NCI-H748 (cell line): ENCODE measurements around the gene GOLGA6L9.
"Not testable (repeated sequence)": the region's sequence is repeated elsewhere in the genome, so short reads cannot be mapped to it uniquely, and the experiment has no call there.

Experiments
- DNase-seq: peaks from one replicate; lab custom pipeline; 2025; ENCODE audit not compliant: unreplicated experiment; lab: John Stamatoyannopoulos, UW

Gene GOLGA6L9, protein sequence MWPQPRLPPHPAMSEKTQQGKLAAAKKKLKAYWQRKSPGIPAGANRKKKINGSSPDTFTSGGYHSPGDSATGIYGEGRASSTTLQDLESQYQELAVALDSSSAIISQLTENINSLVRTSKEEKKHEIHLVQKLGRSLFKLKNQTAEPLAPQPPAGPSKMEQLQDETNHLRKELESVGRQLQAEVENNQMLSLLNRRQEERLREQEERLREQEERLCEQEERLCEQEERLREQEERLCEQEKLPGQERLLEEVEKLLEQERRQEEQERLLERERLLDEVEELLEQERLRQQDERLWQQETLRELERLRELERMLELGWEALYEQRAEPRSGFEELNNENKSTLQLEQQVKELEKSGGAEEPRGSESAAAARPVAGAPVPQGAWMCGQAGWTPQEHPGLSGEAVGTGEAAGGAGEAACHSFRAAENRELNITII

DNA sequence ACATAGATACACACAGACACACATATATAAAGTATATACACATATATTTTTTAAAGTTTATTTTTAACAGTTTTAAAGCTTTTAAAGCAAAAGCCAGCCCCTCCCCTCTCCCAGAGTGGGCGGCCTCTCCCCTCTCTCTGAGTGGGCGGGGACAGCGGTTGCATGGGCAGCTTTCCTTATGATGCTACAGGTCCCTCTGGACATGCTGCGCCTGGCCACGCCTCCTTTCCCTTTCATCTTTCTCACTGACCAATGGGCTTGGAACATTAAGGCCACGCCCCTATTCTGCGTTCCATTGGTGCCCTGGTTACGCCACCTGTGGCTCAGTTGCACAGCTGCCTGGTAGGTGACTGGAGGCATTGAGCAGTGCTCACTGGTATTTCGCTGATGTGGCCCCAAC lies at the start of gene GOLGA6L9:
TSS of gene GOLGA6L9 (plus strand) at position 124 of the 400 bp plus-strand sequence. CDS start at position 388, 264 bp downstream.
- not testable (repeated sequence) for DNase-seq

DNA sequence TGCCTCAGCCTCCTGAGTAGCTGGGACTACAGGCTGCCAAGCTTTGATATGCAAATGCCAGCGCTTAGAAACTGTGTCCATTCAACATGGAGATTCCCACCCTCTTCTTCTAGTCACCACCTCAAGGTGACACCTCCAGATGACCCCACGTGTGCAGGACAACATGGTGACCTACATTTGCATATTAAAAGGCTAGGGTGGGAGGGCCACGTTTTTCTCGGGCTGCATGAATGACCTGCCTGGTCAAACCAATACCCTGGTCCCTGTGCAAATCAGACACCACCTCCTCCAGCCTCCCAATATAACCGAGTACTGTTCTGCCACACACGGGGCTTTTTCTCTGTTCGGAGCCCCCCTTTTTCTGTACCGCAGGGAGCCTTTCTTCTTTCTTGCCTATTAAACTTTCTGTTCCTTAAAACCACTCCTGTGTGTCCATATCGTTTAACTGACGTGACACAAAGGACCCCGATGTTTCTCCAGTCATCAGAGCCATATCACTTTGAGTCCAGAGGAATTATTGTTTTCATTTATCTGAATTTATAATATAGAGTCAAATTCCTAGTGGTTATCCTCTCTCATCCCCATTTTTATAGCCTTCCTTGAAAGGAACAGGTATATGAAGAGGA lies 48.2 kb upstream of the GOLGA6L9 start:
- not testable (repeated sequence) for DNase-seq

DNA sequence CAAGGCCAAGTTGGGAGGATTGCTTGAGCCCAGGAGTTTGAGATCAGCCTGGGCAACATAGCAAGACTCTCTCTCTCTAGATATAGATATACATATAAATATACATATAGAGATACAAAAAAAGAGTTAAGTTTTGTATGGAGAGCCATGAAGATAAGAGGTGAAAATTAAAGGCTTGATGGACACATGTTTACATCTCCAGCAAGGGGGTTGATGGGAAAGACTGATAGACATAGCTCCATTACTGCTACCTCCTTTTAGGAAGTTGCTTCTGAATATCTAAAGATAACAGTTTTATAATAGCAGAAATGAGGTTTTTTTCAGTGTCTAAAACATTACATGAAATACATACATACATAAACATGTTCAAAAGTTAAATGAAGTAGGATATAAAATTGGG lies 42.4 kb upstream of the GOLGA6L9 start:
- not testable (repeated sequence) for DNase-seq

DNA sequence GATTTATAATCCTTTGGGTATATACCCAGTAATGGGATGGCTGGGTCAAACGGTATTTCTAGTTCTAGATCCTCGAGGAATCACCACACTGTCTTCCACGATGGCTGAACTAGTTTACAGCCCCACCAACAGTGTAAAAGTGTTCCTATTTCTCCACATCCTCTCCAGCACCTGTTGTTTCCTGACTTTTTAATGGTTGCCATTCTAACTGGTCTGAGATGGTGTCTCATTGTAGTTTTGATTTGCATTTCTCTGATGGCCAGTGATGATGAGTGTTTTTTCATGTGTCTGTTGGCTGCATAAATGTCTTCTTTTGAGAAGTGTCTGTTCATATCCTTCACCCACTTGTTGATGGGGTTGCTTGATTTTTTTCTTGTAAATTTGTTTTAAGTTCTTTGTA lies 39.5 kb upstream of the GOLGA6L9 start:
- DNase-seq = not testable (repeated sequence)

DNA sequence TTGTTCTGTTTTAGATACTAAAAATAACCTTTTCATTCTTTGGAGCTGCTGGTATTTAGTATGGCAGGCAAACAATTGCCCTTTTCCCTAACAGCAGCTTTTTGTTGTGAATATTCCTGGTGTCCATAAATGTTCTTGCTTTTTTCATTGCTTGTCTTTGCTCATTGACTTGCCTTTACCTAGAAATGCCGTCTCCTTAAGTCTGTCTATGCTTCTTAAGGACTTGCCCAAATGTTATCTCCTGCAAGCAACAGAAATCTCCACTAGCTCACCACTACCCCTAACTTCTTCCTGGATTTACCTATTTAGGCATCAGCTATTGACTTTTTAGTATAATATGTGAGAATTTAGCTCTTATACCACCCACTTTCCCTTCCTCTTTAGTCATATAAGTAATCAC lies 37.5 kb upstream of the GOLGA6L9 start:
- DNase-seq = not testable (repeated sequence)

DNA sequence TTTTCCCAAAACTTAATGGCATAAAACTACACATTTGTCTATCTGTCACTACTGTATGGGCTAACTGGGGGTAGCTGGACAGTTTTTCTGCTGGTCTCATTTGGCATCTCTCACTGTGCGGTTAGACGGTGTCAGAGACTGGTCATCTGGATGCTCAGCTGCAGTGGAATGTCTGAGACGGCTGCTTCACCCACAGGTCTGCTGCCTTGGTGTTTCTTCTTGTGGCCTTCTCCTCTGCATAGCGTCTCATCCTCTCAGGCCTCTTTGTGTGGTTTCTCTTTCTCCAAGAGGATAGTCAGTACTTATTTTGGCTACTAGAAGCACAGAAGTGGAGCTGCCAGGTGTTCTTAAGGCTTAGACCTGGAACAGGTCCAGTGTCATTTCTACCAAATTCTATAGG lies 35.9 kb upstream of the GOLGA6L9 start:
- DNase-seq = no peak

DNA sequence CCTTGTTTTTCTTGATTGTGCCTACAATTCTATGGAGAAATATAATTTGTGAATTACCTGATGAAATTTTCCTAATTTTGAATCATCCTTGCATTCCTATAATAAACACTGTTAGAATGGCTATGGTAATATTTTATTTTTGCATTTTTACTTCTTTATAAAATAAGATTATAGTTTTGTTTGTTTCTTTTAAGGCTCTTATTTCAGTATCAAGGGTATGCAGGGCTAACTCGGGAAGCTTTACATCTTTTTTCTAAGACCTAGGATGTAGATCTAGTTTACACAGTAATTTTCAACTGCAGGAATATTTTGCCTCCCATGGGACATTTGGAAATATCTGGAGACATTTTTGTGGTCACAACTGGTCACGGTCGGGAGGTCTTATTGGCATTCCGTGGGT lies 33.8 kb upstream of the GOLGA6L9 start:
- not testable (repeated sequence) for DNase-seq

DNA sequence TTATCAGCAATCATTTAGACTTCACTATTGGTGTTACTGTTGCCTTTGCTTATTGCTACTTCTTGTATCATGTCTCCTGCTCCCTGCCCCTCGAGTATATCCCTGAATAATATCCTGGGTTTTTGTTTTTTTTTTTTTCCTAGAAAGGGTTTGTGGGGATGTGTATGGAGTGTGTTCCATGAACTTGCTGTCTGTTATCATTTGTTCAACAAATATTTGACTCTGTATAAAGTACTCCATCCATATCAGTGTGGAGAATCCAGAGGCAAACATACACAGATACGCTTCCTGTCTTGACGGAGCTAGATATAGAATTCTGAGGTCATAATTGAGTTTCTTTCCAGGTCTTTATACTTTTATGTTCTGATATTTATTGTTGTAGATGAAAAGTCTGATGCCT lies 31.8 kb upstream of the GOLGA6L9 start:
- DNase-seq = no peak

DNA sequence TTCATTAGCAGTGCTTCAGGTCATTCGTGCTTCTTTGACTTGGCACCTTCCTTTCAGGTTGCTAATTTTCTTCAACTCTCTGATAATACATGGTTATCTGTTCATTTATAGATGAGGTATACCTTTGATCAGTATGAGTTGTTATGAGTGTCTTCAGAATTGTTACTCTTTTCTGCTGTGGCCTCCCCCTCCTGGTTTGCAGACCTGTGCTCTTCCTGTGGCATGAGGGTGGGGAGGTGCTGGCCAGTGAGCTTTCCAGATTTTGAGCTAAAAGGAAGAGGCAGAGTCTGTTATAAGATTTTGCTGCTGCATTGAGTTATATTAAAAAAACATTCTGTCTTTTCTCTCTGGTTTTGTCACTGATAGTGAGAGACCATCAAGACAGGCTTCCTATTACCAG lies 30.8 kb upstream of the GOLGA6L9 start:
- DNase-seq = no peak

DNA sequence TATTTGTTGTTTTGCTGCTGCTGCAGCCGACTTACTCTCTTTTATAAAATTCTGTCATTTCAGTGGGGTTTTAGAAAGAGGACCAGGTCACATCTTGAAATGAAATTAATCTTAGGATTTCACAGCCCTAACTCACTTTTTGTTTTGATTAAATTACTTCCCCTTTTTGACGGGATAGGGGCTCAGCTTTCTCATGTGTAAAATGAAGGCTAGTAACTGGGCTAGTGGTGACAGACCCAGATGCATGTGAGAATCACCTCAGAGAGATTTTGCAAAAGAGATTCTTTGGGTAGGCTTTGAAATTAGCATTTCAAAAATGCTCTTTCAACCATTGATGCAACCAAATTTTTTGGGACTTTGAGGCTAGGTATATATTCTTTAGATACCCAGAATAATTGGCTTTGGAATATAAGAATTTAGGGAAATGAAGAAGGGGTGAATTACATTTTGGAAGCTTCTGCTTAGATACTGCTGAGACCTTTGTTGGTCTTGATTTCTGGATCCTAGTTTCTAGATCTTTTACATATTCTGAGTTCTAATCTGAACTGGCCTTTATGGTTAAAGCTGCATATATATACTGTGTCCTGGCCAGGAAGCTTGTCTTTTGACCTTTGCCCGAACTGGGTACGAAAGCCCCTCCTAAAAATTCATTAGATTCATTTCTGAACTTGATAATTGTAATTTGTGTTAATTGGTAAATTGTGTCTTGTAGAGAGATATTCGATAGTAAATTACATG lies 30.1 kb upstream of the GOLGA6L9 start:
- DNase-seq = not testable (repeated sequence)

DNA sequence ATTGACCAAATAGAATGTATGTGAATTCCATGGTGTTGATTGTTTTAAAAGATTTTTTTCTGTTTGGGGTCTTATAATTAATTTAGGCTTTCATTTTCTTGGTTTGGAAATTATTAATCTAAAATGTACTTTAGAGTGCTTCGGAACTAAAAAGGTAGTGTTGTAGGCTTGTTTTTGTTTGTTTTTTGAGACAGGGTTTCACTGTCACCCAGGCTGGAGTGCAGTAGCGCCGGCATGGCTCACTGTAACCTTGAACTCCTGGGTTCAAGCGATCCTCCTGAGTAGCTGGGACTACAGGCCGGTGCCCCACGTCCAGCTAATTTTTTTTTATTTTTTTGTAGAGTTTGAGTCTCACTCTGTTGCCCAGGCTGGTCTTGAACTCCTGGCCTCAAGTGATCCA lies 27.7 kb upstream of the GOLGA6L9 start:
- not testable (repeated sequence) for DNase-seq

DNA sequence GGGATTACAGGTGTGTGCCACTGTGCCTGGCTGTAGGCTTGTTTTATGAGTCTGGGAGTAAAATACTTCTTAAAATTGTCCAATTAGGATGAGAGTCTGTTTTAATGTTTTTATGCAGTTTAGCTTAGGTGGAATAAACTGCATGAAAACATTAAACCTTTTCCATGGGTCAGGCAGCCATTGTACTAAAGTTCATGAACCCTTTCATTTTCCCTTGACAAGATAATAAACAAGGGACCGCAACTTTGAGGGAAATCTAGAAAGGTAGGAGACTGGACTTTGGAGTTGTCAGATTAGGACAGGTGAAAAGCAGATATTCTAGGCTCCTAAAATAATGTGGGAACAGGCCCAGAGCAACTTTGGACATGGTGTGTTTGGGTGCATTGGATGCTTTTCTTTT lies 27.3 kb upstream of the GOLGA6L9 start:
- DNase-seq = not testable (repeated sequence)

DNA sequence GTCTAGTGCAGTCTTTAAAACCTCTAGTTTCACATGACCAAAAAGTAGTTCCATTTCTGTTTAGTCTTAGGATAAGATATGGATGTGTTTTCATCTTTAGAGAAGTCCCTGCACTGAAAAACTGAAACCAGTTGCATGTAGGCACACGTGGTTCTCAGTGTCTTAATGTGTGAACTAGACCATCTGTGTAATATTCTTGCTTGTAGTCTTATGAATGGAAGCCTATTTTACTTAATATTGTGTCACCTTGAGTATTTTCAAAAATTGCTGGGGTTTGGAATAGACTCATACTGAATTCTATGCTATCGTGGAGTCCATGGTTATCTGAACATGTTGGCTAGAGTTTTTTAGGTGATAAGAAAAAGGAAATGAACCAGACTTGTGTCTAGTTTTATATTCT lies 23.4 kb upstream of the GOLGA6L9 start:
- DNase-seq = not testable (repeated sequence)

DNA sequence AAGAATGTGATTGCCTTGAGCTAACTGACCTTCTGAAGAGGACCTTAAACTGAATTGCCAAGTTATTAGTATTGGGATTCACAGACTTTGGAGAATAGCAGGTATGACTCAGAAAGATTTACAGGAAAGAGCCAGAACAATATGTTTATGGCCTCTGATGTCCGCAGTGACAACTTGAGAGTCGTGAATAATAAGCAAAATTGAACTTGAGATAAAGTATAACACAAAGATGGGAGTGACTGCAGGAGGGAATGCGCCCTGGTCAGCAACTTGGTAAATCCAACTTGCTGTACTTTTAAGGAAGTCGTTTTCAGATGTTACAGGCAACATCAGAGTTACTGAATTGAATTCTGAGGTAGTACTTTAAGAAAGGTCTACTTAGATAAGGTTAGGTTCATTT lies 19.3 kb upstream of the GOLGA6L9 start:
- DNase-seq = not testable (repeated sequence)

DNA sequence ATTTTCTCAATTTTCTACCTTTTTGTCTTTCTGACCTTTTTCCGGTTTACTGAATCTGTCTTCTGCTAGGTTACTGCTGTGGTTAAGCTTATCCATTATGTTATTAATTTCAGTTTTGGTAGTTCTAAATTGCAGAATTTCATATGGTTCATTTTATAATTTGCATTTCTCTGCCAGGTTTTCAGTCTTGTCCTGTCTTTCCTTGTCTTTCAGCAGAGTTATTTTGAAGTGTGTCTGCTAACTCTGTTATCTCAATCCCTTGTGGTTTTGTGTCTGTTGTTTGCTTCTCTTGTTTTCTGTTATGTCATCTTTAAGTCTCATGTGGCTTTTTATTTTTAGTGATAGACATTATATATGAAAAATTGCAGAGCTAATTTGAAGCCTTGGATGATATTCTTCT lies 18.0 kb upstream of the GOLGA6L9 start:
- not testable (repeated sequence) for DNase-seq

DNA sequence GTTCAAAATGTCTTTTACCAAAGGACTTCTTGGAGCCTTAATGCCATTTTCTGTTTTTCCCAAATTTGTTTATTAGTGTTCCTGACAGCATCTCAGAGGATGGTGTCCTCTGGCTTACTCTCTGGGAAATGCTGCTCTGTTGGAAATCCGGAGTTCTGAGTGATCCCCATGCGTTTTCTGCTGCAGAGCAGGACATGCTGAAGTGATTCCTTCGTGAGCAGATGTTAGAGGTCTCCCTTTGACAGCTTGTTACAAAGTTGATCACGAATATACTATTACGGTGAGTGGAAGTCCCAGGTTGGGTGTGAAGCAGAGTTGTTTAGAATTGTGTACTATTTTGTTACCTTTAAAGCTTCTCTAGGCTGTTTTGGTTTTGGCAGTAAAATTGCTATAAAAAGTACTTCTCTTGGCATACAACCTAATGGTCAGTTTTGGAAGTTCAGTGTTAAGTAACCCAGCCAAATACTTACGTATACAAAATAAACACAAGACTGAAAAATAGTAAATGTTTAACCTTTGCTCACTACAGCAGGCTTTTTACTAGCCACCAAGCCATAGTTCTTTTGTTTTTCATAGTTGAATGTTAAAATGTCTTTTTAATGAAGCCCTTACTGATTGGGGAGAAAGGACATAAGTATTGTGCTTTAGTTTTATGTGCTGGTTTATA lies 15.0 kb upstream of the GOLGA6L9 start:
- not testable (repeated sequence) for DNase-seq

DNA sequence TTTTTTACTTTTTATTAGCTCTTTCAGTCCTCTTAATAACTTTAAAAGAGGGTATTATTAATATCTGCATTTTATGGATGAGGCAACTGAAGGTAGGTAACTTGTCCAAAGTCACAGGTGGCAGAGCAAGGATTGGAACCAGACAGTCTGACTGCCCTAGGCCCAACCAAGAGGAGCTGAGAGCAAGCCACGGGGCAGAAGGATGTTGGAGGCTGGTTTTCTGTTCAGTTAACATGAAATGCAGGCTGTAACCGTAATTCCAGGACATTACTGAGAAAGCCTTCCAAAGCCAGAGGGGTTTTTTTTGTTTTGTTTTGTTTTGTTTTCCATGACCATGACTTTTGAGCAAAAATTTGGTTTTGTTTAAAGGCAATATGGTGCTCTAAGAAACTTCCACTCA lies 9.1 kb upstream of the GOLGA6L9 start:
- not testable (repeated sequence) for DNase-seq

DNA sequence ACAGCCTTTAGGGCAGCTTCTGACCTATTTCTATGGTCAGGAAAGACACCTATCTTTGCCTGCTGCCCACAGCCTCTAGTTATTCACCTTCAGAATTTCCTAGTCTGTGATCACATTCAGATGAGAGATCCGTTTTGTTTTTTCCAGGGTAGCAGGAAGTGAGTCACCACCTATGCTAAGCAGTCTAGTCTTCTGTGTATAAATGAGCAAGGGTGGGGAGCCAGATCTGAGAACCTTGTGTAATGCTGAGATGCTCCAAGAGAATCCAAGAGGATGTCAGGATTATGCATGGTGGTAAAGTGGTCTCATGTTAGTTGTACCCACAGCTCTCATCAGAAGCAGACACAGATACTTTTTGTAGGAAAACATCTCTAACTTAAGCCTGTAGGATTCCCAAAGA lies 8.7 kb upstream of the GOLGA6L9 start:
- DNase-seq = not testable (repeated sequence)

DNA sequence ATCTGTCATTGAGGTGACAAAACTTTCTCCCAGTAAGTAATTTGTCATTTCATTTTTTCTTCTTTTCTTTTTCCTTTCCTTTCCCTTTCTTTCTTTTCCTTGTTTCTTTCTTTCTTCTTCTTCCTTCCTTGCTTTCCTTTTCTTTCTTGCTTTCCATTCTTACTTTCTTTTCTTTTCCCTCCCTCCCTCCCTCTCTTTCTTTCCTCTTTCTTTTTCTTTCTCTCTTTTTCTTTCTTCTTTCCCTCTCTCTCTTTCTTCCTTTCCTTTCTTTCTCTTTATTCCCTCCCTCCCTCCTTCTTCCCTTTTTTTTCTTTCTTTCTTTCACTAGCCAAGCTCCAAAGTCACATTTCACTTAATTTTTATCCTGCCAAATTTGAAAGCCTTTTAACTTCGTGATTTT lies 2.5 kb upstream of the GOLGA6L9 start:
- not testable (repeated sequence) for DNase-seq

DNA sequence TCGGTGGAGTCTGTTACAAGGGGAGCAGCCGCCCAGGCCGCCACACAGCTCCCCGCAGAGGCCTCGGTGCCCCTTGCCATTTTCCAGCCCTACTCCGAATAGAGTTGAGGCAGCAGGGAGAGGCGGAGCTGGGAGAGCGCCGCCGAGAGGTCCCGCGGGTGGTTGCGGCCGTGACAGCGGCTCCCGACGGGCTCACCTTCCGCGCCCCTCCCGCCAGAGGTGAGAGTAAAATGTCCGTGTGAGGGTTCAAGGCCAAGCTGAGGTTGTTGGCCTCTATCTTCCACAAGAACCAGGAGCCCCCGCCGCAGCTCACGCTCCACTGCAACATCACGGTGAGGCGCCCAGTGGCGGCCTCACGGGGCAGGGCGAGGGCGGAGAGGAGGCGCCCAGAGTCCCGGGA lies 15.8 kb downstream of the GOLGA6L9 start:
- not testable (repeated sequence) for DNase-seq

DNA sequence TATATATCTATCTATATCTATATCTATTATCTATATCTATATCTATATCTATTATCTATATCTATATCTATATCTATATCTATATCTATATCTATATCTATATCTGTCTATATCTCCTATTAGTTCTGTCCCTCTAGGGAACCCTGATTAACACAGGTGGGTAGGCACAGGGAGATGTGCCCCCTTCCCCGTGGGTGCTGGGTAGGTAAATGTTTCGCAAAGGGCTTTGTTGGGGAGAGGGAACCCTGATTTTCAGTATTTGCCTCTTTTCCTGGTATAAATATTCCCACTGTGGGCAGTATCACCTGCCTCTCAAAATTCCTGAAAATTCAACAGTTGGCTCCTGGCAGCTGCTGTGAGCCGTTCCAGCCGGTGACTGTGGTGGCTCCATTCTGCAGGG lies 27.7 kb downstream of the GOLGA6L9 start:
- not testable (repeated sequence) for DNase-seq
